HG02763 (cell line): ENCODE results near the gene CEP85L.
A peak's percentile ranks its signal among the peaks of the same experiment; 100 is the strongest.

Experiments used
- ATAC-seq: cut with Tn5 transposase; IDR thresholded peaks from one replicate; pipeline ENCODE4 v1.9.1; 2021; ENCODE audit warnings: mild to moderate bottlenecking, moderate library complexity; ENCODE audit not compliant: unreplicated experiment

Gene CEP85L

GRCh38 chr6:118504611-118505010 is 146.8 kb downstream of the CEP85L start:
- no peak for ATAC-seq

- ATAC-seq, result no peak
These were observed 149.2 kb downstream of the CEP85L start for GRCh38 chr6:118502169-118502568.

GRCh38 chr6:118501765-118502164 is 149.6 kb downstream of the CEP85L start:
- no peak for ATAC-seq

GRCh38 chr6:118501099-118501498 is 150.3 kb downstream of the CEP85L start:
- ATAC-seq, result no peak

- no peak for ATAC-seq
These were observed 151.0 kb downstream of the CEP85L start for GRCh38 chr6:118500130-118501015.

GRCh38 chr6:118495485-118496280 is 155.7 kb downstream of the CEP85L start:
- ATAC-seq, result no peak

GRCh38 chr6:118494091-118494490 is 157.3 kb downstream of the CEP85L start:
- no peak for ATAC-seq

GRCh38 chr6:118489990-118490389 is 161.4 kb downstream of the CEP85L start:
- no peak for ATAC-seq

GRCh38 chr6:118488631-118489030 is 162.8 kb downstream of the CEP85L start:
- ATAC-seq, result no peak

- ATAC-seq, result peak; percentile 94
These were observed 165.5 kb downstream of the CEP85L start for GRCh38 chr6:118485601-118486550.

GRCh38 chr6:118476551-118476950 is 174.8 kb downstream of the CEP85L start:
- no peak for ATAC-seq

- ATAC-seq, result no peak
These were observed 178.1 kb downstream of the CEP85L start for GRCh38 chr6:118473266-118473665.

- no peak for ATAC-seq
These were observed 181.9 kb downstream of the CEP85L start for GRCh38 chr6:118469468-118469867.

GRCh38 chr6:118468682-118469465 is 182.5 kb downstream of the CEP85L start:
- no peak for ATAC-seq

- ATAC-seq, result no peak
These were observed 184.2 kb downstream of the CEP85L start for GRCh38 chr6:118467181-118467580.

- no peak for ATAC-seq
These were observed 186.8 kb downstream of the CEP85L start for GRCh38 chr6:118464620-118465019.

GRCh38 chr6:118460958-118461470 is 190.4 kb downstream of the CEP85L start:
- no peak for ATAC-seq

- ATAC-seq, result no peak
These were observed 194.4 kb downstream of the CEP85L start for GRCh38 chr6:118456982-118457381.

- no peak for ATAC-seq
These were observed 199.6 kb downstream of the CEP85L start for GRCh38 chr6:118451839-118452238.

GRCh38 chr6:118444796-118445195 is 206.6 kb downstream of the CEP85L start:
- no peak for ATAC-seq
